Prostate gland (tissue), 2 donors: Measurements from ENCODE around the gene RBM33.

Experiments used
- CTCF ChIP-seq, 4 experiments: fragments of 200-600 bp in 2 of 4; fragments of 450-650 bp in 2 of 4; sonication (generic) in 2 of 4; IDR thresholded peaks; 1 replicate in 3 of 4; 2 replicates in 1 of 4; pipeline ENCODE4 v1.5.1; 2016 to 2019; ENCODE audit warnings: antibody characterized with exemption in 4 of 4, mild to moderate bottlenecking in 2 of 4, moderate library complexity in 2 of 4
- POLR2A ChIP-seq: fragments of 450-650 bp; IDR thresholded peaks from one replicate; pipeline ENCODE4 v1.6.1; 2016; ENCODE audit warnings: antibody characterized with exemption, mild to moderate bottlenecking

- TF ChIP-seq CTCF (IDR thresholded peaks at IDR 0.05) (peak; percentile 32 to 81 (median 64)), POLR2A (no peak)
Observed at GRCh38 chr7:155815332-155816191, 171.1 kb downstream of the RBM33 start.
